NCI-H2196 treated with DMSO at 0.1 percent for 48 hours (cell line): ENCODE measurements around the gene TNRC6B.
"Not testable (repeated sequence)": the region's sequence is repeated elsewhere in the genome, so short reads cannot be mapped to it uniquely, and the experiment has no call there.

ENCODE experiments used
- DNase-seq: peaks from one replicate; lab custom pipeline; 2025; ENCODE audit not compliant: unreplicated experiment; lab: John Stamatoyannopoulos, UW

TNRC6B gene

GRCh38 chr22:40183029-40183581 is 5.4 kb downstream of the TNRC6B start:
- peak; percentile 33 for DNase-seq

GRCh38 chr22:40183603-40184002 is 5.9 kb downstream of the TNRC6B start:
- DNase-seq: not testable (repeated sequence)

GRCh38 chr22:40187389-40187788 is 9.7 kb downstream of the TNRC6B start:
- DNase-seq: no peak

- no peak for DNase-seq
Observed at GRCh38 chr22:40189997-40190396, 12.3 kb downstream of the TNRC6B start.

DNA sequence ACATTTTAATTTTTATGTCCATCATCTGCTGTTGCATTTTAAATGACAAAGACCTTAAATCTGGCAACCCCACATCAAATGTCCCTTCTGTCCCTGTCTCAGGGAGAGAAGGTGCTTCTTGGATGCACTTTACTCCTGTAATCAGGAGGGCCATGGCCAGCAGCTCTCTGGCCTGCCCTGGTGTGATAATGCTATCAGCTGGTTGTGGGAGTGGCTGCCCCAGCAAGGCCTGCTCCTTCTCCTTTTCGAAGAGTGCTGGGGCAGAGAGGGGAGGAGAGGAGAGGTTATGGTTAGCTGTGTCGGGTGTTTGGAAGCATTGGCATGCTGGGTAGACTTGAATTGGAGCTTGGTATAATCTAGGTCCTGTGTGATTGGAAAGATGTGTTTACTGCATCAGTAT is 12.8 kb downstream of the TNRC6B start:
- no peak for DNase-seq

DNA sequence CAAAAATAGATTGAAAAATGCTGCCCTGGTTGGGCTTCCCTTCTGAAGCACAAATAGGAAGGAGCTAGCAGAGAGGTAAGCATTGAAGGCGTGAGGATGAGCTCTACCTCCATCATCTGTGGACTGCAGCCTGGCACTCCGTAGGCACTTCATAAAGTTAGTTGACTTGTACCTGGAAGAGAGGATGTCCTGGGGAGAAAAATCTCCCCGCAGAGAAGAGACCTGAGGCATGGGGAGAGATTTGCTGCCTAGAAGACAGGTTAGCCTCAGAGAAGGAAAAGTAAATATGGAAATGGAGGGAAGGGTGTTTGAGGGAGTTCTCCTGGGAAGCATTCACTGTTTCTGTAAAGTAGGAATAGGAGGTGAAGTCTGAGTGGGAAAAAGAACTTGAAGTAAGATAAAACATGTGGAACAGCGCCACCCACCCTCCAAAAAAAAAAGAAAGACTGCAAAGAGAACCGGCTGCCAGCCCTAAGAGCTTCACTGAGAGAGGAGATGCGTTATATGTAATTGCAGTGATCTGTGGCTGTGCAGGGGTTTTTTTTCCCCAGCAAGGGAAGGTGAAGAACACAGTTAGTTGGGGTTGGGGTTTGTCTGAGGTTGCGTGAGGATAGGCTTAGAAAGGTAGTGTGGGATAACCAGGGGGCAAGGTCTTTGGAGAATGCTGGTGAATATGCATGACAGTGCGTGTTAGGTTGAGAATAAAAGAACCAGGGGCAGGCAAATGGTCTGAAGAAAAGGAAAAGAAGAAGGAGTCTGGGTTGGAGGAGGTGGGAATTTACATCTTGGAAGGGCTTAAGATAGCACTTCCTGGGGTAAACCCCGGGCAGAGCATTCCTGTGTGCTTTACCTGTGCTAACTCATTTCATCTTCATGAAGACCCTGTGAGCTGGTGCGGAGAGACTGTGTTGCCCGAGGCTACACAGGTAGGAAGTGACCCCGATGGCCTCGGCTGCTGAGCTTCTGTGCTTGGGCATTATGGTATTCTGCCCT is 16.0 kb downstream of the TNRC6B start:
- DNase-seq: no peak

- no peak for DNase-seq
Observed at GRCh38 chr22:40194656-40195055, 16.9 kb downstream of the TNRC6B start.

GRCh38 chr22:40196628-40197360 is 19.1 kb downstream of the TNRC6B start:
- no peak for DNase-seq

- DNase-seq: not testable (repeated sequence)
Observed at GRCh38 chr22:40197421-40197820, 19.7 kb downstream of the TNRC6B start.

DNA sequence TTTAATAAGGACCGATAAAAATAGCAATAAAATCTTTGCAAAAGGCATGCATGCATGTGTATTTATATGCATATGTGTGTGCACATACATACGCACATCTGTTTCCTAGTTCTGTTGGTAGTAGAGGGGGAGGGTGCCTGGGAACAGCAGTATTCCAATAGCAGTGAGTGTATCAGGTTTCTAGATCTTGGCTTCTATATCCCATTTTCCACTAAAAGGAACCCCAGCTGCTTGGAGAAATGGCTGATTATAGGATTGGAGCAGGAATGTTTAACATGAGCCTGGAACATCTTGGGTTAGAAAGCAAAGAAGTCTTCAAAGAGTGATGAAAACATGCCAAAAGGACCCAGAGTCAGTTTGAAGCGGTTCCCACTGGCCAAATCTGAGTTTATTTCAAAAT is 21.0 kb downstream of the TNRC6B start:
- no peak for DNase-seq

GRCh38 chr22:40199223-40199622 is 21.5 kb downstream of the TNRC6B start:
- DNase-seq: no peak

DNA sequence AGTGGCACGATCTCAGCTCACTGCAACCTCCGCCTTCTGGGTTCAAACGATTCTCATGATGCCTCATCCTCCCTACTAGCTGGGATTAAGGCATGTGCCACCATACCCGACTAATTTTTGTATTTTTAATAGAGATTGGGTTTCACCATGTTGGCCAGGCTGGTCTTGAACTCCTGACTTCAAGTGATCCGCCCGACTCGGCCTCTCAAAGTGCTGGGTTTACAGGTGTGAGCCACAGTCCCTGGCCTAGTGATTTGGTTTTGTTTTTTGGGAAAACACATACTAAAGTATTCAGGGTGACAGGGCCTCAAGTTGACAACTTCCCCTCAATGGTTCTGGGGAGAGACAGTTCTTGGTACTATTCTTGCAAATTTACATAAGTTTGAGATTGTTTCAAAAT is 22.1 kb downstream of the TNRC6B start:
- DNase-seq: no peak

- DNase-seq: no peak
Observed at GRCh38 chr22:40200795-40201530, 23.2 kb downstream of the TNRC6B start.

GRCh38 chr22:40202225-40202944 is 24.7 kb downstream of the TNRC6B start:
- no peak for DNase-seq

DNA sequence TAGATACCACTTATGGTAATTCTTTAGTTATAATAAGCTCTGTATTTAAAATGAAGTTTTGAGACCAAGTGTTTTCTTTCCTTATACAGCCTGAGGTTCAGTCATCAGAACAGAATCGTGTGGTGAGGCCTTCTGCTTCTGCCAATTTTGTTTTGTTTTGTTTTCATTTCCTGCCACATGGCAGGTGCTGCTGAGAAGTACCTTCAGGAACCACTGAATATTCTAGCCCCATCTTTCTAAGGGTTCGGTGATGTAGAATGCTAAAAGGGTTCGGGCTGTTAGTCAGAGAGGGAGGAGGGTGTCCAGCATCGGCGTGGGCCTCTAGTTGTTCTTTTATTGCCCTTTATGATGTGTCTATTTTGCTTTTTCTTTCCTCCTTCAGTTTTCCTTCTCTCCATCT is 25.8 kb downstream of the TNRC6B start:
- peak; percentile 43 for DNase-seq

- DNase-seq: no peak
Observed at GRCh38 chr22:40204321-40205116, 26.8 kb downstream of the TNRC6B start.

GRCh38 chr22:40206561-40206960 is 28.8 kb downstream of the TNRC6B start:
- DNase-seq: no peak

- DNase-seq: no peak
Observed at GRCh38 chr22:40210818-40211217, 33.1 kb downstream of the TNRC6B start.

DNA sequence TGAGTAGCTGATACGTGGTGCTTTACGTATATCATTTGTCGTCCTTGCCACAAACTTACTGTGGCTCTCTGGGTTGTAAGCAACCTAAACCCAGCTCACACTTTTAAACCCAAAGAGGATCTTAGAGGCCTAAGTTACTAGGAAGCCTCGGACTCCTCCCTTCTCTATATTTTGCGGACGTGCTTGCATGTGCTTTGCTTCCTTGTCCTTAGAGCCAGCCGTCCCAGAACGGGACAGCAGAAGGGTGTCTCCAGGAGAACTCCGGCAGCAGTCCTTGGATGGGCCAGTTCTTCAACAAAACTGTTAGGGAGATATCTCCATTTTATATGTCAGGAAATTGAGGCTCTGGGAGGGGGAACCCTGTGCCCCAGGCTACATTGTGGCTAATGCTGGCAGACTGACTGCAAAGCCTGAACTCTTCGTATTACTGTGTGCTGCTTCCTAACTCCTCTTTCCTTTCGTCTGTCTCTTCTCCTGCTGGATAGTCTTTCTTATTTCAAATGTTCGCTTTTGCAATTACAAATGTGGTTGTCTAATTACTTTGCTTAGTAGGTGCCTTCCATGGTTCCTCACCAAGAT is 33.8 kb downstream of the TNRC6B start:
- DNase-seq: no peak
